ENCODE data around the gene JMJD6.
"Not testable (repeated sequence)": the region's sequence is repeated elsewhere in the genome, so short reads cannot be mapped to it uniquely, and the experiment has no call there.

The JMJD6 gene

GRCh38 chr17:76718516-76718915 lies 7.9 kb downstream of the JMJD6 start:
- H2AFZ ChIP-seq (ENCODE audit: low read depth, low read length) = no peak overlapping the region
- H3K4me3 ChIP-seq (ENCODE audit: low read length) = no peak overlapping the region
- H3K27me3 ChIP-seq (ENCODE audit: insufficient read depth, low read length) = no peaks in the 10 kb centered on the region
- H3K9me3 ChIP-seq (ENCODE audit: low read length) = no peaks in the 10 kb centered on the region
- no peaks in the 10 kb centered on the region for H3K4me1 ChIP-seq (ENCODE audit: insufficient read depth, low read length)
- H3K36me3 ChIP-seq (ENCODE audit: insufficient read depth, low read length) = peaks cover 67% of the 10 kb centered on the region

- no peak overlapping the region for H3K4me3 ChIP-seq (ENCODE audit: low read length)
- no peak overlapping the region for H2AFZ ChIP-seq (ENCODE audit: low read depth, low read length)
- no peaks in the 10 kb centered on the region for H3K27me3 ChIP-seq (ENCODE audit: insufficient read depth, low read length)
- no peaks in the 10 kb centered on the region for H3K9me3 ChIP-seq (ENCODE audit: low read length)
- H3K4me1 ChIP-seq (ENCODE audit: insufficient read depth, low read length) = no peaks in the 10 kb centered on the region
- peaks cover 56% of the 10 kb centered on the region for H3K36me3 ChIP-seq (ENCODE audit: insufficient read depth, low read length)
Observed at GRCh38 chr17:76716839-76717215, 9.6 kb downstream of the JMJD6 start.

- Histone ChIP-seq H3K9me3 (ENCODE audit: low read length) (no peaks in the 10 kb centered on the region), H3K4me1 (ENCODE audit: insufficient read depth, low read length) (peaks cover 3% of the 10 kb centered on the region), H3K27me3 (ENCODE audit: insufficient read depth, low read length) (no peaks in the 10 kb centered on the region), H3K36me3 (ENCODE audit: insufficient read depth, low read length) (peaks cover 50% of the 10 kb centered on the region), H3K4me3 (ENCODE audit: low read length) (no peak overlapping the region), H2AFZ (ENCODE audit: low read depth, low read length) (no peak overlapping the region)
Observed at GRCh38 chr17:76716146-76716838, 10.1 kb downstream of the JMJD6 start.

GRCh38 chr17:76715496-76715830 lies 10.9 kb downstream of the JMJD6 start:
- Histone ChIP-seq H3K36me3 (ENCODE audit: insufficient read depth, low read length) (peaks cover 42% of the 10 kb centered on the region), H3K4me1 (ENCODE audit: insufficient read depth, low read length) (peaks cover 6% of the 10 kb centered on the region)

GRCh38 chr17:76714822-76715495 lies 11.4 kb downstream of the JMJD6 start:
- Histone ChIP-seq H3K4me1 (ENCODE audit: insufficient read depth, low read length) (peaks cover 6% of the 10 kb centered on the region), H3K27me3 (ENCODE audit: insufficient read depth, low read length) (no peaks in the 10 kb centered on the region), H3K36me3 (ENCODE audit: insufficient read depth, low read length) (peaks cover 37% of the 10 kb centered on the region), H3K4me3 (ENCODE audit: low read length) (no peak overlapping the region), H2AFZ (ENCODE audit: low read depth, low read length) (no peak overlapping the region), H3K9me3 (ENCODE audit: low read length) (no peaks in the 10 kb centered on the region)

More at GRCh38 chr17:76715496-76715830, 10.9 kb downstream of the JMJD6 start:
- Histone ChIP-seq H3K9me3 (ENCODE audit: low read length) (no peaks in the 10 kb centered on the region), H3K4me3 (ENCODE audit: low read length) (no peak overlapping the region), H2AFZ (ENCODE audit: low read depth, low read length) (no peak overlapping the region), H3K27me3 (ENCODE audit: insufficient read depth, low read length) (no peaks in the 10 kb centered on the region)

- Histone ChIP-seq H3K4me3 (ENCODE audit: low read length) (no peak overlapping the region), H3K9me3 (ENCODE audit: low read length) (no peaks in the 10 kb centered on the region), H3K4me1 (ENCODE audit: insufficient read depth, low read length) (peaks cover 13% of the 10 kb centered on the region), H3K36me3 (ENCODE audit: insufficient read depth, low read length) (peaks cover 31% of the 10 kb centered on the region), H3K27me3 (ENCODE audit: insufficient read depth, low read length) (no peaks in the 10 kb centered on the region), H2AFZ (ENCODE audit: low read depth, low read length) (no peak overlapping the region)
Observed at GRCh38 chr17:76714336-76714735, 12.1 kb downstream of the JMJD6 start.

- no peaks in the 10 kb centered on the region for H3K9me3 ChIP-seq (ENCODE audit: low read length)
- H2AFZ ChIP-seq (ENCODE audit: low read depth, low read length) = no peak overlapping the region
- peaks cover 26% of the 10 kb centered on the region for H3K36me3 ChIP-seq (ENCODE audit: insufficient read depth, low read length)
- no peaks in the 10 kb centered on the region for H3K27me3 ChIP-seq (ENCODE audit: insufficient read depth, low read length)
- H3K4me3 ChIP-seq (ENCODE audit: low read length) = no peak overlapping the region
- peaks cover 18% of the 10 kb centered on the region for H3K4me1 ChIP-seq (ENCODE audit: insufficient read depth, low read length)
Observed at GRCh38 chr17:76713765-76714164, 12.6 kb downstream of the JMJD6 start.

GRCh38 chr17:76712321-76712720 lies 14.1 kb downstream of the JMJD6 start:
- not testable (repeated sequence) for H2AFZ ChIP-seq (ENCODE audit: low read depth, low read length); H3K27me3 ChIP-seq (ENCODE audit: insufficient read depth, low read length); H3K9me3 ChIP-seq (ENCODE audit: low read length); H3K4me3 ChIP-seq (ENCODE audit: low read length)
- peaks cover 13% of the 10 kb centered on the region for H3K36me3 ChIP-seq (ENCODE audit: insufficient read depth, low read length)
- peaks cover 30% of the 10 kb centered on the region for H3K4me1 ChIP-seq (ENCODE audit: insufficient read depth, low read length)

- peaks cover 30% of the 10 kb centered on the region for H3K4me1 ChIP-seq (ENCODE audit: insufficient read depth, low read length)
- H2AFZ ChIP-seq (ENCODE audit: low read depth, low read length) = peak within 1 kb of the TSS; percentile 74
- no peaks in the 10 kb centered on the region for H3K9me3 ChIP-seq (ENCODE audit: low read length)
- H3K27me3 ChIP-seq (ENCODE audit: insufficient read depth, low read length) = no peaks in the 10 kb centered on the region
- peaks cover 4% of the 10 kb centered on the region for H3K36me3 ChIP-seq (ENCODE audit: insufficient read depth, low read length)
- peak within 1 kb of the TSS; percentile 83 for H3K4me3 ChIP-seq (ENCODE audit: low read length)
Observed at GRCh38 chr17:76710863-76711611, 15.4 kb downstream of the JMJD6 start, which contains the start of gene MXRA7. MXRA7 (minus strand) TSS chr17:76710965; CDS start chr17:76710946, 19 bp downstream.

GRCh38 chr17:76709951-76710862 lies 16.2 kb downstream of the JMJD6 start:
- not testable (repeated sequence) for H3K36me3 ChIP-seq (ENCODE audit: insufficient read depth, low read length); H3K27me3 ChIP-seq (ENCODE audit: insufficient read depth, low read length); H3K9me3 ChIP-seq (ENCODE audit: low read length)
- Histone ChIP-seq H3K4me1 (ENCODE audit: insufficient read depth, low read length) (peaks cover 30% of the 10 kb centered on the region), H2AFZ (ENCODE audit: low read depth, low read length) (peak overlapping the region; percentile 74), H3K4me3 (ENCODE audit: low read length) (peak overlapping the region; percentile 83)

GRCh38 chr17:76709077-76709950 lies 17.1 kb downstream of the JMJD6 start:
- peaks cover 2% of the 10 kb centered on the region for H3K9me3 ChIP-seq (ENCODE audit: low read length)
- H3K4me3 ChIP-seq (ENCODE audit: low read length) = peak overlapping the region; percentile 83
- peak overlapping the region; percentile 74 for H2AFZ ChIP-seq (ENCODE audit: low read depth, low read length)
- H3K4me1 ChIP-seq (ENCODE audit: insufficient read depth, low read length) = peaks cover 30% of the 10 kb centered on the region
- no peaks in the 10 kb centered on the region for H3K36me3 ChIP-seq (ENCODE audit: insufficient read depth, low read length)
- no peaks in the 10 kb centered on the region for H3K27me3 ChIP-seq (ENCODE audit: insufficient read depth, low read length)
